Umbilical cord (tissue), 2 donors: ENCODE results near the gene MAPK6. TPM values are rescaled to one million over a fixed set of nuclear protein-coding genes. Genes with fewer than 3 reads are reported as not detected.
"Not testable (repeated sequence)": the region's sequence is repeated elsewhere in the genome, so short reads cannot be mapped to it uniquely, and the experiment has no call there.

Experiments
- DNase-seq: peaks from one replicate; pipeline ENCODE4 v3.0.0-alpha.2; 2015; ENCODE audit warnings: low spot score
- total RNA-seq: library from RNA; depleted of rRNA; stranded (reverse); fragments of >200 nt; gene quantifications from one replicate; pipeline ENCODE4 v1.2.3, GENCODE V29; 2014; ENCODE audit warnings: low replicate concordance; ENCODE audit not compliant: insufficient read depth

The MAPK6 gene
- total RNA-seq, 1 donor from 2014 or later: 46.7 TPM

DNA sequence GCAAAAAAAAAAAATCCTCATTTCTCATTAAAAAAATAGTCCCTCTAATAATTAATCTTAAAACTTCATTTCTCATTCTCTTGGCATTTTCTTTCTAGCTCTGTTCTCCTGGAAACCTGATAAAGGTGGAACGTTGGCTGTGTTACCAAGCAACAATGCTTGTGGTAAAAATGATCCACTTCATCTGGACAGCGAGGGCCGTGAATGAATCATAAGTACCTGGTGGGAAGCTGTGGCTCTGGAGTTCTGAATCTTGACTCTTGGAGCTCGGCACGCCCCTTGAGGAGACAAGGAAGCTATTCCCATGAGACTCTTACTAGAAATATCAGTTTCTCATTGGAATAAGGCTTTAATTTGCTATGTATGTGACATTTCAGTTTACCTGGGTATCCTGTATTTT, 61.0 kb downstream of the MAPK6 start:
- DNase-seq: no peak

DNA sequence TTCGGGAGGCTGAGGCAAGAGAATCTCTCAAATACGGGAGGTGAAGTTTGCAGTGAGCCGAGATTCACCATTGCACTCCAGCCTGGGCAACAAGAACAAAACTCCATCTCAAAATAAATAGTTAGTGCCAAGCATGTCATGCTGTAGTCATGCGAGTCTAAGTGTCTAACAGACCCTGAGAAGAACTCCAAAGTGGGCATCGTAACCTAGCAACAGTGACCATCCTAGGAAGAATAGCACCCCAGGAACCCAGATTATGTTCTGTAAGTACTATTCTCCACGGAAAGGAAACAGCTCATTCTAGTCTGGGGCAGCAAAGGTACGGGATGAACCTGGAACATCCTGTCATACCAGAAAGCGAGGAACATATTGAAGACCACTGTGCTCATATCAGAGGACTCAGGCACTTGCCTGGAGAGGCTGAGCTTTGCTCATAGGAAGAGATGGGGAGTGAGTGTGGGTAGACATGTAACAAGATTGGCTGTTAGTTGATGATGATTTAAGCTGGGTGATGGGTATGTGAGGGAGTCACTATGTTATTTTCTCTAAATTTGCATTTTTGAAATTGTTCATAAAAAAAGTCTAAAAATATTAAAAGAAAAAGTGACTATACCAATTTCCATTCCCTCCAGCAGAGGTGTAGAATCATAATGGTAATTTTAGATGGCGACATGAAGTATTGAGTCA, 61.8 kb downstream of the MAPK6 start:
- DNase-seq: no peak

DNA sequence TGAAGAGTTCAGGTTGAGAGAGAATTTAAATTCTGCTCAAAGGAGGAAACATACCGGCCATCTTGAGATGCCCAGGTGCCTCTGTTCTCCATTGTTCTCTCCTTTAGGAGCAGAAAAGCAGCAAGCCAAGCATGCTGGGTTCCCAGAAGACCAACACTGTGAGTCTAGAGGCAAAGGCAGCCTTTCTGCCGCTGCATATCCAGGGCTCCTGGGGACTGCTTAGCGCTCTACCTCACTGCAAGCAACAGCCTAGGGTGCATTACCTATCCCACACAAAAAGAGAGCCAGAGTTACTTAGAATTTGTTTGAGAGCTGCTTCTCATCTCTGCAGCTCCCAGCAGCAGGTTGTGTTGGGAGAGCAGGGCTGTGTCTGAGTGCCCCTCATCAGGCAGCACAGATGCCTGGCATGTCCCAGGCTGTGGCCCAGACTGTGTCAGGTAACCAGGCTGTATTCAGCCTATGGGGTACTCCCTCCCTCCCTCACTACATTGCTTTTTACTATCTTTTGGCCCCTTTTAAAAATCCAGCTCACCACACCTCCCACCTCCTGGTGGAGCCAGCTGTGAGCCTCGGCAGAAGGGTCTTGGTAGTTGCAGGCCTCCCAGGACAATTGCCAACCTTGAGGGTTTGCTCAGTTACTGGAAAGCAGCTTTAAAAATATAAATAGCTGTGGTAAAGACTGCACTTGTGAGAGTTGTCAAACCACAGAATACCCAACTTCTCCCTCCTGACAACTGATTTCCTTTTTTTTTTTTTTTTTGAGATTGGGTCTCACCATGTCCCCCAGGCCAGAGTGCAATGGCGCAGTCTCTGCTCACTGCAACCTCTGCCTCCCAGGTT, 63.4 kb downstream of the MAPK6 start:
- peak; percentile 43 for DNase-seq

DNA sequence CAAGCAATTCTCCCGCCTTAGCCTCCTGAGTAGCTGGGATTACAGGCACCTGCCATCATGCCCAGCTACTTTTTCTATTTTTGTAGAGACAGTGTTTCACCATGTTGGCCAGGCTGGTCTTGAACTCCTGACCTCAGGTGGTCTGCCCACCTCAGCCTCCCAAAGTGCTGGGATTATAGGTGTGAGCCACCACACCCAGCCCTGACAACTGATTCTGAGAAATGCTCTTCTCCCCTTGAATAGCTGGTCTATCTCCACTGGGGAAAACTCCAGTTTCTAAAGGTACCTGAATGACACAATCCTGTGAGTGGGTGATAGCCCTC, 64.0 kb downstream of the MAPK6 start:
- DNase-seq: not testable (repeated sequence)

- DNase-seq: no peak
Measured at GRCh38 chr15:52083603-52084002, 64.6 kb downstream of the MAPK6 start.

DNA sequence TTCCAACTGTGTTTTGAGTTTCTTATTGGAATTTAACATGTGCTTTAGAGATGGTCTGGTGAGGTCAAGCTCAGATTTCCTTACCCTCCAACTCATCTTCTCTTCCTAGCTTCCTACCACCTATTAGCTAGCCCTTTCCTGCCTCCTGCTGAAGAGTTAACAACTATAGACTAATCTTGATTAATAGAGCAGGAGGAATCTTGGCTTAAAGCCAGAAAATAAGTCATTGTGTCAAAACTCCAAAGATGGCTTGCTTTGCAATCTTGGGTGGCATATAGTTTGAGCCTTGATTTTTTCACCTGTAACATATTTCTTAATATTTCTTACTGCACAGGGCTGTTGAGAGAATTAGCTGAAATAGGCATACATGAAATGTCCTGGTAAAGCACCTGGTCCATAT, 66.3 kb downstream of the MAPK6 start:
- DNase-seq: peak; percentile 14

- DNase-seq: no peak
Measured at GRCh38 chr15:52086011-52086786, 67.2 kb downstream of the MAPK6 start.

DNA sequence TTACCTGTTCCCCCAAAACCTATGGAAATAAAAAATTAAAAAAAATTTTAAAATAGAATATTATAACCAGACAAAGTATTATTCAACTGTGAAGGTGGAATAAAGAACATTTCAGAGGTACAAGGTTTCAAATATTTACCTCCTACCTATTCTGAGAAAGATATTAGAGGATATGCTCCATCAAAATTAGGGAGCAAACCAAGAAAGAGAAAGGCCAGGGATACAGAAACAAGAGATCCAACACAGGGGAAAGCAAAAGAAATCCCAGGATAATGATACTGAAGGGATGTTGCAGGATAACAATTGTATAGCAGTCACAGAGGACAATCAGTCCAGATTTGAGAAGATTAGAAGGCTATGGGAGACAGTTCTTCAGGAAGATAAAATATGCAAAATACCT, 71.2 kb downstream of the MAPK6 start:
- no peak for DNase-seq

DNA sequence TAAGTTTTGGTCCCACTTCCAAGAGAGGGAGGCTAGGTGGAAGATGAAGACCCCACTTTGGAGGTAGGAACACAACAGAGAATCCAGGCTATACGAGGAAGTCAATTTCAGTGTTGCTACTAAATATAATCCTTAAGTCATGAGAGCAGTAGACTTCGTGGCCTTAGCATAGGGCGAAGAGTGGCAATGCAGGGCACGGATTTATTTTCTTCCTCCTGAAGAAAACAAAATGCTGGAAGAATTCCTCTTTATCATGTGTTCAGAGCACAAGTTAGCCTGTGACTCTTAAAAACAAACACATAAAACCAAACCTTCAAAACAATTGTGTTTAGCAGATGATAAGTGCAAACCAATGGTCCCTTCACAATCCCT, 74.1 kb downstream of the MAPK6 start:
- DNase-seq: no peak

- peak; percentile 91 for DNase-seq
Measured at GRCh38 chr15:52093539-52094510, 74.8 kb downstream of the MAPK6 start.

GRCh38 chr15:52094811-52095584, 76.0 kb downstream of the MAPK6 start:
- DNase-seq: no peak

GRCh38 chr15:52095597-52096262, 76.7 kb downstream of the MAPK6 start:
- DNase-seq: peak; percentile 89

GRCh38 chr15:52096536-52096935, 77.5 kb downstream of the MAPK6 start:
- not testable (repeated sequence) for DNase-seq

- no peak for DNase-seq
Measured at GRCh38 chr15:52097180-52097579, 78.2 kb downstream of the MAPK6 start.

- DNase-seq: peak; percentile 39
Measured at GRCh38 chr15:52098323-52098722, 79.3 kb downstream of the MAPK6 start.

- DNase-seq: no peak
Measured at GRCh38 chr15:52099651-52100272, 80.7 kb downstream of the MAPK6 start.

GRCh38 chr15:52100807-52101442, 81.9 kb downstream of the MAPK6 start:
- DNase-seq: peak; percentile 81

GRCh38 chr15:52101542-52102323, 82.7 kb downstream of the MAPK6 start:
- DNase-seq: no peak
